HG03378 (cell line): ENCODE measurements around the gene SETD6.
"Not testable (repeated sequence)": the region's sequence is repeated elsewhere in the genome, so short reads cannot be mapped to it uniquely, and the experiment has no call there.

Source experiments
- ATAC-seq: cut with Tn5 transposase; IDR thresholded peaks from one replicate; pipeline ENCODE4 v1.9.1; 2021; ENCODE audit warnings: mild to moderate bottlenecking, moderate library complexity; ENCODE audit not compliant: unreplicated experiment

Gene SETD6

GRCh38 chr16:58537124-58537906, 22.0 kb downstream of the SETD6 start:
- ATAC-seq, result no peak

- ATAC-seq, result no peak
Observed at GRCh38 chr16:58541711-58542110, 26.4 kb downstream of the SETD6 start.

GRCh38 chr16:58542291-58542690, 27.0 kb downstream of the SETD6 start:
- no peak for ATAC-seq

GRCh38 chr16:58543685-58544084, 28.4 kb downstream of the SETD6 start:
- ATAC-seq, result no peak

GRCh38 chr16:58548378-58548777, 33.1 kb downstream of the SETD6 start:
- ATAC-seq, result no peak

GRCh38 chr16:58551496-58551895, 36.2 kb downstream of the SETD6 start:
- no peak for ATAC-seq

- no peak for ATAC-seq
Observed at GRCh38 chr16:58556678-58557077, 41.4 kb downstream of the SETD6 start.

GRCh38 chr16:58563235-58563634, 47.9 kb downstream of the SETD6 start:
- no peak for ATAC-seq

- ATAC-seq, result no peak
Observed at GRCh38 chr16:58563775-58564174, 48.5 kb downstream of the SETD6 start.

GRCh38 chr16:58565697-58566096, 50.4 kb downstream of the SETD6 start:
- not testable (repeated sequence) for ATAC-seq
